Endothelial cell of hepatic sinusoid (primary cell): ENCODE measurements around the gene TNS3.

ENCODE experiments used
- in situ Hi-C: cut with HindIII; loops from 2 replicates; pipeline ENCODE4 v1.10.0; 2017; ENCODE audit warnings: low sequenced_read_pairs

Gene TNS3

DNA sequence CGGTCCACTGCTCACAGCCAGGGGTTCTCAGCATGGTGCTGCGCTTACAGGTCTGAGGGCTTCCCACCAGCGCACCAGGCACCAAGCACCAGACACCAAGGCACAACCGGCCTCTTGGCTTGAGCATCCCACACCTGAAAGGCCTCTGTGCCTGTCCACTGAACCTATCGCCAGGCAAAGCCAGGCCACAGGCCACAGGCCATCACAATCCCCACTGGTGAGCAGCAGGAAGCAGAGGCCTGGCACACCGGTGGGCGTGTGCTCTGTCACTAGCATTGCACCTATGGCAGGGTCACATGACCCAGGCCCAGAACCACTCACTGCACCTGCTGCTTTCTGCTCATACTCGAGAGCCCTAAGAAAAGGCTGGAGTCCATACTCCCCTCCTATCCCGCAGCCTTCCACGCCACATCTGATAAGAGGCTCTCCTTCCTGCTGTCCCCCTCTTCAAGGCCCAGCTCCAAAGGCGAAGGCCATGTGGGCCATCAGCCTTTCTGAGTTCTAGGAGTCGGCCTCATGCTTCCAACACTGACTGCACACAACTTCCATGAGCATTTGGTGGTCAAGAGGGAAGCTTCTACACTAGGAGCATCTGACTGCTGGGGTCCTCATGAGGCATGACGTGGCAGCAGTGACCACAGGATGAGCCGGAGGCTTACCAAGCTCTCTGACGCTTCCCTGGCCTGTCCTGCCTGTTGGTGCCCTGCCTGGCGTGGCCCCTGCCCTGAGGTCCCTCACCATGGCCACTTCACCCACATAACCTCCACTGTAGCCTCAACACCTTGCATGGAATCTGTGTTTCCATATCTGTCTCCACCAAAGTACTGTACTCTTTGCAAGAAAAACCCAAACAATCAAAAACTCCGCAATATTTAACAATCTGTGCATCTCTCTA, 166.3 kb downstream of the TNS3 start:
- in situ Hi-C loops, result no loop called here

DNA sequence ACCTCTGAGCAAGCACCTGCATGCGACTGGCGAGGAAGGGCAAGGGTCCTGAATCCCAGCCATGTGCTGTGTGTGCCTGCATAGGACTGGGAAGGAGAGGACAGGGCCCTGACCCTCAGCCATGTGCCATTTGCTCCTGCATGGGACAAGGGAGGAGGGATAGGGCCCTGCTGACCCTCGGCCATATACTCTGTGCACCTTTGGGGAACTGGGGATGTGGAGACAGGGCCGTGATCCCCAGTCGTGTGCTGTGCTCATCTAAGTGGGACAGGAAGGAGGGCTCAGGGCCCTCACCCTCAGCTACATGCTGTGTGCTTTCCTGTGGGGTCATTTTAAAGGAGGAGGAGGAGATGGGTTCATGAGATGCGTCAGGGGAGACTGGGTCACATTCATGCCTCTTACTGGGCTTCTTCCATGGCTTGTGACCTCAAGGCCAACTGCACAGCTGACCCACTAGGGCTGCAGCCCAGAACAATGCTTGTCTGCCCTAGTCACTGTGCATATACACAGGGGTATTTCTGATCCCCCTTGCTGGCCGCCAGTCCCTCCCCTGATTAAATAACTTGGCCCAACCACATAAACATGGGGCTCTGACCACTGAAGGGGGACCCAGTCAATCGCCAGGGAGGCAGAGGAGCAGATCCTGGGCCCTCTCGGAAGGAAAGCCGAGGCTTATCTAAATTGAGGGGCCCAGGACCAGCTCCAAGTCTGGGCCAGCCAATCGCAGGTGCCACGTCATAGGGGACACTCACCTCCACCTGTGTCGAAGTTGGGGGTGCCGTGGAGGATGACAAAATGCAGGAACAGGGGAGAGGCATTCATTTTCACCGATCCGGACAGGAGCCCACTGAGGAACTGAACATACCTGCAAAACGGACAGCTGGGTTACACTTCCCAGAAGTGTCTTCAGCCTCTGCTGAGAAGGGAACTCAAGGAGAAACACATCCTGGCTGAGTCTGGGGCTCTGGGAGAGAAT, 167.3 kb downstream of the TNS3 start:
- in situ Hi-C loops, result no loop called here

DNA sequence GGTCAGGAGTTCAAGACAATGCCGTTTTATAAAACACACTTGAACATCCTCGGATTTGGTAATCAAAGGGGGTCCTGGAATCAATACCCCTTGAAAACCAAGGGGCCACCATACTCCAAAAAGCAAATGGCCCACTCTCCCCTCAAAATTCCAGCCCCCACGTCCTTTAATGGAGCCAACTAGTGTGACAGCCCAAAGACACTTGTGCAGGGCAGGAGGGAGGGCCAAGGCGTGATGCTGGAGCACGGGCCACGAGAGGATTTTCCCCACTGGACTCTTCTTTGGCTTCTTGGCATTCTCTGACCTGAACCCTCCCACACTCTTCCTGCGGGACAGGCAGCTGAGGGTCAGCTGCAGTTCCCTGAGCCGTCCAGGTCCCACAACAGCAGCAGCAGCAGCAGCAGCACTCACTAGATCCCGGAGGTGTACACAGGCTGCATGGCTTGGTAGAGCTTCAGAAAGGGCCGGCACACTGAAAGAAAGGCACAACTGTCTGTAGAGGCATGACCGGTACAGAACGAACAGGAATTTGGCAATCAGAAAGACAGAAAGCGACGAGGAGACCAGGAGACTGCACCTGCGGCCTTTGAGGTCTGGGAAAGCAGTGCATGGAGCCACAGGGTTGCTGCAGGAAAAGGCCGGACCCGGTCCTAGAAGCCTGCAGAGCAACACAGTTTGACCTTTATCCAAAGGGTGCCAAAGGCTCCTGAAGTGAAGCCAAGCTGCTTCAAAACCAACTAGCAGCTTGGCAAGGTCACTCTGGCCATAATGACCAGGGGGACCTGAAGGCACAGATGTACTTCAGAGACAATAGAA, 168.2 kb downstream of the TNS3 start:
- in situ Hi-C loops, result no loop called here

DNA sequence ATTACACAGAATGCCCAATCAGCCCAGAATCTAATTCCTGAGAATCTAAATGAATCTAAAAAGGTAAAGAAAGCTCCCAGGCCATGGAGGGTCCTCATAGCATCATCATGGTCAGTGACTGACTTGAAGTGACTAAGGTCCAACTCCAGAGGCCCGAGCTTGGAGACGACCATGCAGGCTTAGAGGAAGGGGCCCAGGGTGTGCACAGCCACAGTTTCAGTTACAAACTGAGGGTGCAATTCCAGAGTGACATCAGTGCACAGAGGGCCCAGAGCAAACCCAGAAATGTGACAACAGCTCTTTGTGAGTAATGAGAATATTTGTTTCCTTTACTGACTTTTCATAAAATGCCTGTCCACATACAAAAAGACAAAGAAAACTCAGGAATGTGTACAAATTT, 170.0 kb downstream of the TNS3 start:
- in situ Hi-C loops, result no loop called here

DNA sequence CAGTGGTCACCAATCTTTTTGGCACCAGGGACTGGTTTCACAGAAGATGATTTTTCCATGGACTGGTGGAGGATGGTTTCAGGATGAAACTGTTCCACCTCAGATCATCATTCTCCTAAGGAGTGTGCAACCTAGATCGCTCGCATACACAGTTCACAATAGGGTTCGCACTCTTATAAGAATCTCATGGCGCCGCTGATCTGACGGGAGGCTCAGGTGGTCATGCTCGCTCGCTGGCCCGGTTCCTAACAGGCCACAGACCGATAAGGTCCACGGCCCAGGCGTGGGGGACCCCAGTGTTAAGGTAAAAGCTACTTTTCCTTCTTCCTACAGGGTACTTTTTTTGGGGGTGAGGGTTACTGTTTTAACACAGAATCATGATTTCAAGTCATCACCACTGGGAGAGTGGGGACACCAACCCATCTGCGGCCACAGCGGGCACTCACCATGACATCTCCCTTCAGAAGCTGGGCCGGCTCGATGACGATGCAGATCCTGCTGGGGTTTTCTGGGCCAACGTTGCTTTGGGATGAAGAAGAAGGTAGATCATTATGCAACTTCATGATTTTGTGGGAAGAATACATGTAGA, 170.5 kb downstream of the TNS3 start:
- in situ Hi-C loops, result no loop called here

DNA sequence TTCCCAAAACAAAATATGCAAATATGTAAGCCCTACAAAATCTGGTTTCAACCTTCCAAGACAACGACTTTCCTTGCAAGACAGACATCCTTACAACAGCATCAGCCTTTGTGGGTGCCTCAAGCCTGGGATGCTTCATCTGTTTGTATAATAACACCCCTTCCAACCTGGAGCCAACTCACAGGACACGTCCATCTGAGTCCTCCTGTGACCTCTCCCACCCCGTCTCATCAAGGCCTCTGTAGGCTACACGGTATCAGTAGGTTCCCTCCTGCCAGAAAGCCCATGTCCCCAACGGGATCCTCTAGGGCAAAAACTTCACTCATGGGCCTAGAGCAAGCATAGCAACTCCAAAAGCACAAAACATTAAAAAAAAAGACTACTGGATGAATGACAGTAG, 173.2 kb downstream of the TNS3 start:
- in situ Hi-C loops, result no loop called here

DNA sequence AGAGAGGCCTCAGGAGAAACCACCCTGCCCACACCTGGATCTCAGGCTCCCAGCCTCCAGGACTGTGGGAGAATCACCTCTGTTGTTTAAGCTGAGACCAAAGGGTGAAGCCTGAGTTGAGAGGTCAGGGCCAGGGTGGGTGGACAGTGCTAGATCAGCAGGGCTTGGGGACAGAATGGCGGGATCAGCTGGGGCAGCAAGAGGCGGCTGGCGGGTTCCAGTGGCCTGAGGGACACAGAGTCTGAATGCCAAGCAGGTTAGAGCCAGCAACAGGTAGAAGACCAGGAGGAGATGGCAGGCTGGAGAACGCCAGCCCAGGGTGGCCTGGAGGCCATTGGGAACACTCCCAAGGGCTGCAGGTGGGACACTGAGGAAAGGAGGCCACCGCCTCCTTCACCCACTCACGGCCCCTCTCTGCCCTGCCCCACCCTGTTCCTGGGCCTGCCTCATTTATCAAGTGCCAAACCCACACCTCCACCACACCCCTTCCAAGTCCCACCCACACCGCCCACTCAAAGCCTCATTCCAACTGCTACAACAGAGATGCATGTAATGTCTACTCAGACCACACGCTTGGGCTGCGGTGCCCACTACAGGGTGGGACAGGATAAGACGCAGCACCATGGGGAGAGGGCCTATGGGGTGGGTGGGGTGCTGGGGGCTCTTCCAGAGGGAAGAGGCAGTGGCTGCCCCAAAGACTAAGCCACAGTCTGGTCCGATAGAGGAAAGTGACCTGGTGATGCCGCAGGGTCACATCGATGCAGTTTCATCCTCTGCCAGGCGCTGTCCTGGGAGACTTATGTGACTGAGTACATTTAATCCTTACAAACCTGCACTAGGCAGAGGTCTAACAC, 173.9 kb downstream of the TNS3 start:
- in situ Hi-C loops, result no loop called here

DNA sequence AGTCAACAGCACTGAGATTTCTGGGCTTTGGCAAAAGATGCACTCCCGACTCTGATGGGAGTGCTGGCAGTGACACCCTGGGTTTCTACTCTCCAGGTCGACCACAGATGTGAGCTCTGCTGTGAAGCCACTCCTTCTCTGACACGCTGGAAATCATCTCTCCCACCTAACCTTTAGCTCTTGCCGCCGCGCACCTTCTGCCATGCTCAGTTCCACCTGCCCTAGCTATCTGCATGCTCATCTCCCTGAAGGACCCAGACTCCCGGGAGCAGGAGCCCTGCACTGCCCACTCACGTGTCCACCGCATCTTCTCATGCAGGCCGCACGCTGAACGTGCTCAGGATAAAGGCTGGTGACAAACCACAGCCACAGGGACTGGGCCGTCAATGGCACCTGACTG, 174.8 kb downstream of the TNS3 start:
- in situ Hi-C loops, result no loop called here

DNA sequence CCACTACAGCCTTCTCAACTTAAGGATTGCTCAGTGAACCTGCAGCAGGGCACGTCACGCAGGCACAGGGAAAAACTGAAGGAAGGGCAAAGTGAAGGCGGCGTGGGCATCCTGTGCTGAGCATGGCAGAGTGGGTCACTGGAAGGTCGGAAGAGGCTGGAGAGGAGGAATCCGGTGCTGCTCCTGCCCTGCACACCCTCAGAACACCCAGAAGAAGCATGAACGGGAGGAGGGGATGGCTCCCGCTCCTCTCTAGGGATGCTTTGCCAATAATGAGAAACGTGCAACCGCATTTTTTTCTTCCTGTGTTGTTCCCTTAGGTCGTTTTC, 175.1 kb downstream of the TNS3 start:
- in situ Hi-C loops, result no loop called here

DNA sequence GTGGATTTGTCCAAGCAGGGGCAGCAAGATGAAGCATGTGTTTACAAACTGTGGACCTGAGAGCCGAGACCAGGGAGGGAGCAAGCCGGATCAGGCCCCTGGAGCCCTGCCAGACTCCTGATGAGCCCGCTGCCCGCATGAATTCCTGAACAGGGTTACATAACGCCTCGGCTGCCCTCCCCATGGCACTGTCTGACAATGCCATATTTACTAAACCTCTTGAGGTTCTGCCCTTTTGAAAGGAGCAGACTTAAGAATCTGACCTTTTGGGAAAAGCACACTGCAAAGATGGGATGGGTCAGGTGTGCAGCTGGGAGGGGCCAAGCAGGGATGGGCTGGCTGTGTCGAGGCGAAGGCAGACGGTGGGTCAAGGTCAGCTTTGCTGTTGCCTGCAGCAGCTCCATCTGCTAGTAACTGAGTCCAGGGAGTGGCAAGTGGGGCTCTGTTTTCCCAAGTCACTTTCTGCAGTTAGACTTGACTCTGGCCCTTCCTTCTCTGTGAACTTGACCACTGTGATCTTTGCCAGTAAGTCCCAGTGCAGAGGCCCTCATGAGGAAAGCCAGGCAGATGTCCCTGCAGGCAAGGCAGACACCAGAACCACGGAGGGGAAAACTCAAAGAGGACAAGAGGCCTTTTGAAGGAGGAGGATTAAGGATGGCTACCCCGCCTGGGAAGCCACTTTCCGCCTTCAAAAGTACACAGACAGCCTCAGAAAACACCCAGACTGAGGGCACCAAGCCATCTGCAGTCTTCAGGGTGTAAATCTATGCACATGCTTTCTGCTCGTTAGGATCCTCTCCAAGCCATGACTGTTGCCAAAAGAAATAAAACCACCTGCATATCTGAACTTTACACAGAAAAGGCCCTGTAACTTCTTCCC, 175.8 kb downstream of the TNS3 start:
- in situ Hi-C loops, result no loop called here

DNA sequence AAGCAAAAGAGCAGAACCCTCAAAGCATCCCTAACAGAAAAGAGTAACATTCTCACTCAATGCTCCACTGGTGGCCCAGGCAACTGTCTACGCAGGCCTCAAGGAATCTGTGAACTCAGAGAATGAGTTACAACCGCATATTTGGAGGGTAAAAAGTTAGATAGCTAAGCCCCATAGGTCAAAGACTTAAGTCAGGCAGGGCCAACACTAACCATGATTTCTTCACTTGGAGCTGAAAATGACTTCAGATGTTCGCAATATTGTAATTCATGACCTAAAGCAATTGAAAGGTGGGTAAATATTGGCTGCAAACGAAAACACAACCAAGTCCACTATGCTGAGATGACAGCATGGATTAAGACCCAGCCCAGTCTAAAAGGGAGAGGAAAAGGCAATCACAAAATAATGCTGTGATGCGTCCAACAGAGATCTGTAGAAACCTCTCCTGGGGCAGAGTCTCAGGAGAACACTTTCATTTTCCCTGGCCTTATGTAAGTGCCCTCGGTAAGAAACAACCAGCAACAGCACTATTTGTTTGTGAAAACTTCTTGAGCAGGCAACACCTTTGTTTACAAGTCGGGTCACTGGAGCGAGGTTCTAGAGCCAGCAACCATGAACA, 176.5 kb downstream of the TNS3 start:
- in situ Hi-C loops, result no loop called here

DNA sequence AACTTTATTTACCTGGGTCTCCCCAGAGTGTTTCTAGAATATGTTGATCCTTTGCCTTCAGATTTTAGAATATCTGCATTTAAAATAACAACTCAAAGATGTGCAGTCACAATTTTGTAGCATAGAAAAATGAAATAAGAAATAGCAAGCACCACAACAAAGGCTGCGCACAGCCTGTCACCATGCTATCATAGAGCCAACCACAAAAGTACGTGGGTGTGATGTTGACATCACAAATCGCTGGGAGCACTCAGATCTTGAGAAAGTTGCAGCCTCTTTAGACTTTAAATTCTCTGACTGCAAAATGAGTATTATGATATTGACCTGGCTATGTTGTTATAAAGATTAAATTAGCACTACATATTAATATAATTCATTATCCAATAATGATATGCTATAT, 177.9 kb downstream of the TNS3 start:
- in situ Hi-C loops, result loop anchor here (5.0 kb wide), 1 partner anchor 52 kb away; no protein-coding TSS in a partner anchor

DNA sequence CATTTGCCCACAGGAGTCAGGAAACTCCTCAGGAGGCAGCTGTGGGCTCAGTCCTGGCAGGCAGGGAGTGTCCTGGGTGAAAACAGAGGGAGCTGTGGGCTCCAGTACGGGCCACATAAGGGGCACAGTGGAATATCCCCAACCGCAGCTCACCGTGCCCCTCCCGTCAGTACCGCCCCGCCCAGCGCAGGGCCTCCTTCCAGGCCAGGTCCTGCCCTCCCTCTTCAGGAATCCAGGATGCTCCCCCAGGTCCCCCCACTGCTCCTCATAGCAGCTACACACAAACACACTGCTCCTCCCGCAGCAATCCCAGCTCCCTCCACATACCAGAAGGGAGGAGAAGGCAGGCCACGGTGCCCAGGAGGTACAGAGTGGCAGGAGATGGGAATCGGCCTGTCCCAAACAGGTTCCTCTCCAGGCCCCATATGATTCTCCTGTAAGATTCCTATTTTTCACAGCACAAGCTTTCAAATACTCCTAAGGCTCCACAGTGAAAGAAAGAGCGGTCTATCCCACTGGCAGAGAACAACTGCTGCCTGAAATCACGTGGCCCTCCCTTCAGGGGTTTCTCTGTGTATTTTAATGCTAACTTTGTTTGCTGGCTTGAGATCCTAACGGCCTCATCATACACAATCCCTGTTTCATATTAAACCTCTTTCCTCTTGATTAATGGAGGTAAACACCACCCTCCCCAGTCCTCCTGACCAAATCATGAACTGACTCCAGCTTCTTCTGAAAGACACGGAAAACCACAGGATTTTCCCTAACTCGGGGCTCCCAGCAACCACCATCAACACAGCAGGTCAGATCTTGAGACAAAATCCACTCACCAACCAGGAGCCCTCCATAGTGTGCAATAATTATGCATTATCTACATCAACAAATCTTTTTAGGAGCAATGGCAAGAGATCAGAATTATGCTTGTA, 178.7 kb downstream of the TNS3 start:
- in situ Hi-C loops, result loop anchor here (5.0 kb wide), 1 partner anchor 51 kb away; no protein-coding TSS in a partner anchor

DNA sequence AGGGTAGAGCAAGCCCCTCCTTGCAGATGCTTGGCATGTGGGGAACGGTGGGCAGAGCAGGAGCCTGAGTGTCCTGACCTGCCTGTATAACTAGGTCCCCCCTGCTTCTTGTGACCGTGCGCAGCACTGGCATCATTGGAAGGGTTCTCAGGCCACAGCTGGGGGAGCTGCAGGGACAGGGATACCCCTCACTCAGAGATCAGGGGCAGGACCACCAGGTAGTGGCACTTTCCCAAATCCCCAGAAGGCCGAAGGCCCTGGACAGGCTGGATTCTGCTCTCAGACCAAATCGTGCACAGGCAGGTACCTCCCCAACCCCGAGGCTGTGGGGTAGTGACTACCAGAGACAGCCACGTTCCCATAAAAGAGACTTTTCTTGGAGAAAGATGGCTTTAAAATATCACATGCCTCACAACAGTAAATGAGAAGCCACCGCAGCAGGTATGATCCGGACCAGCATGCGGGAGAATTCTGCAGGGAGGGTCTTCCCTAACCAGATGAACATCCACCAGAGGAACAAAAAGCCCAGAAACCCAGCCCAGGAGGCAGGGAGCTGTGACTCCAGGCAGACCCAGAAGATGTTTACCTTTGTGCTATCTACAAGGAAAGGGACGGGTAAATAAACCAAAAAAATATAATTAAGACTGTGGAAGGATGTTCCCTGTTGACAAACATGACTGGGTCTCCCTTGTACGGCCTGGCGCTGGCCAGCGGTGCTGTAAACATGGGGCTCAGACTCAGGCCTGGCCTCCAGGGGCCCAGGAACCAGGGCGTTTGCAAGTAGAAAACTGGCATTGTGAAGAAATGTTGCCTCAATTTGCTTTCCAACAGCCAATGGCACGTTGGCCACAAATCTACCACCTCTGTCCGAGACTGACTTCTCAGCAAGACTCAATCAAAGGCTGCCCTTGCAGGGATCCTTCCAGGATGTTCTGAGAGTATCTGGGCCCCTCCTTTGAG, 180.0 kb downstream of the TNS3 start:
- in situ Hi-C loops, result loop anchor here (5.0 kb wide), 1 partner anchor 50 kb away; no protein-coding TSS in a partner anchor

DNA sequence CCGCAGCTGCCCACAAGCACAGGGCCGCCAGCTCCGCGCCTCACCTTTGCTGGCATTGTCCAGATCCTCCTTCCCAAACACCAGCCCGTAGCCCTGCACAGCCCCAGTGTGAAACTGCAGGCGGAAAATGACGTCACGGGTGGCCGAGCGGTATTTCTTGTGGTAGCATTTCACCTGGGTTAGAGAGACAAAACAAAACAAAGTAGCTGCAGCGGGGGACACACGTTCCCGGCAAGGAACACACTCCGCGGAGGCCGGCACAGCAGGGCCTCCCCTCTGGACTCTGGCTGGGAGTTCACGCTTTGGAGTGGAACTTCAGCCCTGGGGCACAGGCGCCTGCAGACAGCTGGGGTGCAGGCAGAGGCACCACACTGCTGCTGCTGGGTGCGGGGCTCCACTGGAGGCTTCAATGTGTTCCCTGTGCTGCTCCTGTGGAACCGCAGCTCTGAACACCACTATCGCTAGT, 181.1 kb downstream of the TNS3 start:
- in situ Hi-C loops, result loop anchor here (5.0 kb wide), 1 partner anchor 48 kb away; no protein-coding TSS in a partner anchor

DNA sequence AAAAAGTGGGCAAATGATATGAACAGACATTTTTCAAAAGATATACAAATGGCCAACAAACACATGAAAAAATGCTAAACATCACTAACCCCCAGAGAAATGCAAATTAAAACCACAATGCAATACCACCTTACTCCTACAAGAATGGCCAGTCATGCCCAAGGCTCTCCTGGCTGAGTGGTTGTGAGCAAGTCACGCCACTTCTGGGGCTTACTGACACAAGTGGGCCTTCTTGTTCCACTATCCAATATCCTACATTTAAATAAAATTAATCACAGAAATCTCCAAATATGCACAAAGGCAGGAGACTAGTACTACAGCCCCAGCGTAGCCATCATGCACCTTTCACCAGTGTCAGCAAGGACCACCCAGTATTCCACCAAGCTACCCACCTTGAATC, 181.9 kb downstream of the TNS3 start:
- in situ Hi-C loops, result loop anchor here (5.0 kb wide), 1 partner anchor 48 kb away; no protein-coding TSS in a partner anchor
